ENCODE results near the gene DLG2. TPM values are rescaled to one million over a fixed set of nuclear protein-coding genes. Genes with fewer than 3 reads are reported as not detected.

Gene DLG2
- total RNA-seq, 2 donors from 2014 or later: 3.8 to 16.4 TPM

- Histone ChIP-seq H3K9me3 (no peaks in the 10 kb centered on the region), H3K4me3 (no peak overlapping the region), H3K4me1 (ENCODE audit: control insufficient read depth in 1 of 2, low read depth in 2 of 2) (no peaks in the 10 kb centered on the region), H3K27me3 (replicated peaks; ENCODE audit: insufficient read depth) (no peaks in the 10 kb centered on the region), H3K36me3 (no peaks in the 10 kb centered on the region), H3K27ac (no peak overlapping the region)
- DNase-seq (ENCODE audit: low spot score): no peak
- no peak for TF ChIP-seq CTCF (IDR thresholded peaks at IDR 0.05)
- ATAC-seq (ENCODE audit: insufficient number of reproducible peaks, low FRiP score, low read depth): no peak
Measured at GRCh38 chr11:83543706-83544439, 2083.3 kb downstream of the DLG2 start.

GRCh38 chr11:83542861-83543260 is 2084.3 kb downstream of the DLG2 start:
- no peaks in the 10 kb centered on the region for H3K9me3 ChIP-seq
- H3K27ac ChIP-seq: no peak overlapping the region
- H3K4me3 ChIP-seq: no peak overlapping the region
- no peaks in the 10 kb centered on the region for H3K27me3 ChIP-seq (replicated peaks; ENCODE audit: insufficient read depth)
- DNase-seq (ENCODE audit: low spot score) (no peak), ATAC-seq (ENCODE audit: insufficient number of reproducible peaks, low FRiP score, low read depth) (no peak)
- no peaks in the 10 kb centered on the region for H3K36me3 ChIP-seq
- no peak for TF ChIP-seq CTCF (IDR thresholded peaks at IDR 0.05)
- no peaks in the 10 kb centered on the region for H3K4me1 ChIP-seq (ENCODE audit: control insufficient read depth in 1 of 2, low read depth in 2 of 2)

- Histone ChIP-seq H3K27me3 (replicated peaks; ENCODE audit: insufficient read depth) (no peaks in the 10 kb centered on the region), H3K36me3 (no peaks in the 10 kb centered on the region), H3K4me1 (ENCODE audit: control insufficient read depth in 1 of 2, low read depth in 2 of 2) (no peaks in the 10 kb centered on the region), H3K9me3 (no peaks in the 10 kb centered on the region), H3K4me3 (no peak overlapping the region), H3K27ac (no peak overlapping the region)
- ATAC-seq (ENCODE audit: insufficient number of reproducible peaks, low FRiP score, low read depth): no peak
- no peak for TF ChIP-seq CTCF (IDR thresholded peaks at IDR 0.05)
- DNase-seq (ENCODE audit: low spot score): no peak
Measured at GRCh38 chr11:83540728-83541127, 2086.4 kb downstream of the DLG2 start.

- DNase-seq (ENCODE audit: low spot score): no peak
- Histone ChIP-seq H3K4me1 (ENCODE audit: control insufficient read depth in 1 of 2, low read depth in 2 of 2) (no peaks in the 10 kb centered on the region), H3K36me3 (no peaks in the 10 kb centered on the region), H3K9me3 (no peaks in the 10 kb centered on the region), H3K4me3 (no peak overlapping the region), H3K27ac (no peak overlapping the region), H3K27me3 (replicated peaks; ENCODE audit: insufficient read depth) (no peaks in the 10 kb centered on the region)
- no peak for TF ChIP-seq CTCF (IDR thresholded peaks at IDR 0.05)
- no peak for ATAC-seq (ENCODE audit: insufficient number of reproducible peaks, low FRiP score, low read depth)
Measured at GRCh38 chr11:83540112-83540675, 2086.9 kb downstream of the DLG2 start.

- TF ChIP-seq CTCF (IDR thresholded peaks at IDR 0.05): no peak
- no peaks in the 10 kb centered on the region for H3K36me3 ChIP-seq
- H3K27ac ChIP-seq: no peak overlapping the region
- no peak for DNase-seq (ENCODE audit: low spot score)
- no peaks in the 10 kb centered on the region for H3K27me3 ChIP-seq (replicated peaks; ENCODE audit: insufficient read depth)
- H3K4me3 ChIP-seq: no peak overlapping the region
- no peaks in the 10 kb centered on the region for H3K4me1 ChIP-seq (ENCODE audit: control insufficient read depth in 1 of 2, low read depth in 2 of 2)
- H3K9me3 ChIP-seq: no peaks in the 10 kb centered on the region
- ATAC-seq (ENCODE audit: insufficient number of reproducible peaks, low FRiP score, low read depth): no peak
Measured at GRCh38 chr11:83538286-83538685, 2088.9 kb downstream of the DLG2 start.

Measured in thoracic aorta (tissue), 2 donors.